KMS-11 (cell line): ENCODE data around the gene TAF10.

Experiments
- H2AFZ ChIP-seq: fragments of 200-600 bp; sonication (generic); 2 replicates; pipeline ENCODE4 v1.6.1; 2016; ENCODE audit warnings: antibody characterized with exemption, mixed run types, low read depth
- H3K27ac ChIP-seq: fragments of 200-600 bp; sonication (generic); 2 replicates; pipeline ENCODE4 v1.6.1; 2016; ENCODE audit warnings: mild to moderate bottlenecking, mixed run types
- H3K27me3 ChIP-seq: fragments of 200-600 bp; sonication (generic); 2 replicates; pipeline ENCODE4 v1.6.1; 2017; ENCODE audit warnings: mild to moderate bottlenecking, low read depth, mixed run types, moderate library complexity; ENCODE audit not compliant: insufficient read depth
- H3K36me3 ChIP-seq: fragments of 200-600 bp; sonication (generic); 2 replicates; pipeline ENCODE4 v1.6.1; 2017; ENCODE audit warnings: mild to moderate bottlenecking, mixed run types; ENCODE audit not compliant: insufficient read depth
- H3K4me1 ChIP-seq: fragments of 200-600 bp; sonication (generic); 2 replicates; pipeline ENCODE4 v1.6.1; 2016; ENCODE audit warnings: mild to moderate bottlenecking, low read depth, mixed run types; ENCODE audit not compliant: poor library complexity, severe bottlenecking
- H3K4me2 ChIP-seq: fragments of 200-600 bp; sonication (generic); 2 replicates; pipeline ENCODE4 v1.7.0; 2016; ENCODE audit warnings: mild to moderate bottlenecking, mixed run types
- H3K4me3 ChIP-seq: fragments of 200-600 bp; sonication (generic); IDR thresholded peaks from 2 replicates; pipeline ENCODE4 v1.6.1; 2017; ENCODE audit warnings: low read depth, low read length, mixed read lengths; ENCODE audit not compliant: insufficient read depth
- H3K79me2 ChIP-seq: fragments of 200-600 bp; sonication (generic); 2 replicates; pipeline ENCODE4 v1.6.1; 2016; ENCODE audit warnings: low read depth, mixed run types; ENCODE audit not compliant: insufficient read depth
- H3K9ac ChIP-seq: fragments of 200-600 bp; sonication (generic); 2 replicates; pipeline ENCODE4 v1.6.1; 2016; ENCODE audit warnings: mild to moderate bottlenecking, mixed run types
- H4K20me1 ChIP-seq: fragments of 200-600 bp; sonication (generic); 2 replicates; pipeline ENCODE4 v1.6.1; 2016; ENCODE audit warnings: mild to moderate bottlenecking, mixed run types; ENCODE audit not compliant: insufficient read depth
- CTCF ChIP-seq: fragments of 200-600 bp; sonication (generic); conservative IDR thresholded peaks from 2 replicates; pipeline ENCODE4 v1.6.1; 2017; ENCODE audit warnings: low read depth, mild to moderate bottlenecking, antibody characterized with exemption, low read length, moderate library complexity, mixed read lengths

Gene TAF10

DNA sequence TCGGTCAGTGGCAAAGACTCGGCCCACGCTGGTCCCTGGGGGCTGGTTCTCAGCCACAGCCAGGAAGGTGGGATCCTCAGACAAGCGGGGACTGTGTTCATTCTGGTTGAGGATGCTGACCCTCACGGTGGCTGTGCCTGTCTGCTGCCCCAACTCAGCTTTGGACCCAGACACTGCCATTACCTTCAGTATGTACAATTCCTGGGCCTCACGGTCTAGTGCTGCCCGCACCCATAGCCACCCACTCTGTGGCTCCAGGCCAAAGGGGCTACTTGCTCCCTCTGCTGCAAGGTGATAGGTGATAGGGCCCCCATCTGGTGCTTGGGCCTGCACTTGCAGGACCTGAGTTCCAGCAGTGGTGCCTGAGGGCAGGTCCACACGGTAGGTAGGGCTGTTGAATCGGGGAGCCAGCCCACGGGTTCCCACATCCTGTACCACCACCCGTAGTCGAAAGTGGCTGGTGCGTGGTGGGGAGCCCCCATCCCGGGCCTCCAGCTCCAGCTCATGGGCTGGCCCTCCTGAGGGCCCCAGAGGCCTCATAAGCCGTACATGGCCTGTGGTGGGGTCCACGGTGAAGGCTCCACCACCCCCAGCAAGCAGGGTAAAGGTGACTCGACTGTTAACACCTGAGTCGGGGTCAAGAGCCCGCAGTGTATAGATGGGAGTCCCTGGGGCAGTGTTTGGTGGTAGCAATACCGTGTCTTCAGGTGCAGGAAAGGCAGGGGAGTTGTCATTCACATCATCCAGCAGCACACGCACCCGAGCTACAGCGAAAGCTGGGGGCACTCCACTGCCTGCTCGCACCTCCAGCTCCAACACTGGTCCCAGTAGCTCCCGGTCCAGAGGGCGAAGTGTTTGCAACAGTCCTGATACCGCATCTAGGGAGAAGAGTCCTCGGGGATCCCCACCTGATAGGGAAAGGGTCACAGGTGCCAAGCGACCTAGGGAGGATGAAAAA is 20.4 kb upstream of the TAF10 start:
- no peak overlapping the region for H3K9ac ChIP-seq
- H3K36me3 ChIP-seq: no peaks in the 10 kb centered on the region
- no peaks in the 10 kb centered on the region for H3K27me3 ChIP-seq
- H3K4me2 ChIP-seq: no peak overlapping the region
- no peak for TF ChIP-seq CTCF
- H3K27ac ChIP-seq: no peak overlapping the region
- no peaks in the 10 kb centered on the region for H3K79me2 ChIP-seq
- peaks cover 9% of the 10 kb centered on the region for H3K4me1 ChIP-seq
- H2AFZ ChIP-seq: no peak overlapping the region
- no peaks in the 10 kb centered on the region for H4K20me1 ChIP-seq
- H3K4me3 ChIP-seq: no peak overlapping the region

DNA sequence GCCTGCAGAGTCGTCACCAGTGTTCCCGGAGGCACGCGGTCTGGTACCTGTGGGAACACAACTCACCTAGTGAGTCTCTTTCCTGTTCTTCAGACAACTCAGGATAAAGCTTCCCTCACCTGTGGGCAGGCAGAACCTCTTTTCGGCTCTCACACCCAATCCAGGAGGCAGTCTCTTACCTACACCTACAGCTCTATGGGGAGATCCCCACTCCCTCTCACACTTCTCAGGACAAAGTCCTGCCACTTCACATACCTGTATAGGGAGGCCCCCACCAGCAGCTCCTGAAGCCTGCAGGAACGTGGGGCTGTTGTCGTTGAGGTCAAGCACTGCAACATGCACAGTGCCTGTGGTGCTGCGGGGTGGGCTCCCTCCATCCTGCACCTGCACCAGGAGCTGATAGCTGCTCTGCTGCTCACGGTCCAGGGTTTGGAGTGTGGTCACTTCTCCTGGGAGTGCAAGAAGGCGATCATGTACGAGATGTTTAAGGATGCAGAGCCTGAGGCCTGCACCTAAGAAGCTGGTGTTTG is 19.4 kb upstream of the TAF10 start:
- Histone ChIP-seq H2AFZ (no peak overlapping the region), H3K4me3 (no peak overlapping the region), H3K36me3 (no peaks in the 10 kb centered on the region)

DNA sequence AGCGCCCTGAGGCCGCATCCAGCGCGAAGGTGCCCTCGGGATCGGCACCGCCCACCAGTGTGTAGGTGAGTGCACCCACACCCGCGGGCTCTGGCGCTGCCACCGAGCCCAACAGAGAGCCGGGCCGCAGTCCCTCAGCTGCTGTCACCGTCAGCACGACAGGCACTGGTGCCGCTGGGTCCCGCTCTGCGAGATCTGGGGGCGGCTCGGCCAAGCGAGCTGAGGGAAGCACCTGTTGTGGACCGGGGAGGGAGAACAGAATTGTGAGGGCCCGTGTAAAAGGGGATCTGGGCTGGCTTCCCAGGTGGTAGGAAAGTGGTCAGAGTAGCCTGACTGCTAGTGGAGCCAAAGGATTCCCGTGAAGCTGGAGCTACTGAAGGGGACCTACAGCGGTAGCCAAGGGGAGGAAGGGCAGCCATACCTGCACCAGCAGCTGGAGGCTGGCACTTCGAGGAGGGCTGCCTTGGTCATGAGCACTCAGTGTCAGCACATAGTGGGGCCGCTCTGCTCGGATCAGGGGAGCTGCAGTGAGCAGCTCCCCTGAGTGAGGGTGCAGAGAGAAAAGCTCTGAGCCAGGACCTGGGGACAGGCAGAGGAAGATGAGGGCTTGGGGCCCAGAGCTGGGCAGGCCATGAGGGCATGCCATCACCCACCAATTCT is 18.7 kb upstream of the TAF10 start:
- TF ChIP-seq CTCF: no peak
- no peak overlapping the region for H3K4me3 ChIP-seq
- H2AFZ ChIP-seq: no peak overlapping the region
- H3K79me2 ChIP-seq: no peaks in the 10 kb centered on the region
- no peak overlapping the region for H3K4me2 ChIP-seq
- no peak overlapping the region for H3K27ac ChIP-seq
- no peaks in the 10 kb centered on the region for H3K27me3 ChIP-seq
- peaks cover 11% of the 10 kb centered on the region for H3K4me1 ChIP-seq
- H3K36me3 ChIP-seq: no peaks in the 10 kb centered on the region
- H3K9ac ChIP-seq: no peak overlapping the region
- H4K20me1 ChIP-seq: no peaks in the 10 kb centered on the region

More for the DNA sequence above, 19.4 kb upstream of the TAF10 start:
- no peaks in the 10 kb centered on the region for H4K20me1 ChIP-seq
- no peaks in the 10 kb centered on the region for H3K79me2 ChIP-seq
- TF ChIP-seq CTCF: no peak
- H3K4me1 ChIP-seq: peaks cover 11% of the 10 kb centered on the region
- H3K27ac ChIP-seq: no peak overlapping the region
- no peak overlapping the region for H3K4me2 ChIP-seq
- H3K9ac ChIP-seq: no peak overlapping the region
- no peaks in the 10 kb centered on the region for H3K27me3 ChIP-seq

GRCh38 chr11:6629892-6630631 is 18.0 kb upstream of the TAF10 start:
- H3K4me3 ChIP-seq: no peak overlapping the region
- no peaks in the 10 kb centered on the region for H3K36me3 ChIP-seq
- no peaks in the 10 kb centered on the region for H3K27me3 ChIP-seq
- peaks cover 11% of the 10 kb centered on the region for H3K4me1 ChIP-seq
- H2AFZ ChIP-seq: no peak overlapping the region
- H4K20me1 ChIP-seq: no peaks in the 10 kb centered on the region
- H3K9ac ChIP-seq: no peak overlapping the region
- TF ChIP-seq CTCF: no peak
- H3K79me2 ChIP-seq: no peaks in the 10 kb centered on the region
- H3K4me2 ChIP-seq: no peak overlapping the region
- no peak overlapping the region for H3K27ac ChIP-seq
